Pancreas (tissue), 10 donors: Measurements from ENCODE around the gene JAM2. TPM values are rescaled to one million over a fixed set of nuclear protein-coding genes. Genes with fewer than 3 reads are reported as not detected.
"Not testable (repeated sequence)": the region's sequence is repeated elsewhere in the genome, so short reads cannot be mapped to it uniquely, and the experiment has no call there.

Experiments
- ATAC-seq, 4 donors: fragments of 200-7000 bp; cut with Tn5 transposase; one replicate each; pipeline versions ENCODE4 v1.8.0 to v1.9.1; 2020; ENCODE audit warnings: mild to moderate bottlenecking in 4 of 4, moderate library complexity in 4 of 4
- DNase-seq, 6 donors: peaks; one replicate each; pipeline ENCODE4 v3.0.0-alpha.2; 2020
- FAIRE-seq: peaks from 2 replicates; lab custom pipeline; 2012; peaks lifted over from hg19 to GRCh38; lab: Jason Lieb, UNC
- H3K27ac ChIP-seq, 4 donors: fragments of 200-600 bp; sonication (generic); 1 replicate in 3 of 4; 2 replicates in 1 of 4; pipeline versions ENCODE4 v1.5.0 to v1.8.0; 2020
- H3K27me3 ChIP-seq, 4 donors: fragments of 200-600 bp; one replicate each; pipeline ENCODE4 v1.8.0; 2021
- H3K36me3 ChIP-seq, 3 donors: fragments of 200-600 bp; sonication (generic) in 1 of 3; one replicate each; pipeline versions ENCODE4 v1.5.0 to v1.8.0; 2020 to 2021
- H3K4me1 ChIP-seq, 3 donors: fragments of 200-600 bp; one replicate each; pipeline ENCODE4 v1.8.0; 2021
- H3K4me3 ChIP-seq, 4 donors: fragments of 200-600 bp; sonication (generic) in 2 of 4; one replicate each; pipeline versions ENCODE4 v1.5.0 to v1.8.0; 2020 to 2021
- H3K9me3 ChIP-seq, 4 donors: fragments of 200-600 bp; one replicate each; pipeline ENCODE4 v1.8.0; 2021
- WGBS, 2 donors: extraction: QIAGEN DNeasy Blood & Tissue Kit; methylation state at CpG; one replicate each; pipeline ENCODE4 v1.1.7; 2013; 5-methylcytosine and 5-hydroxymethylcytosine counted together
- intact Hi-C, 3 donors: fragments of 100-400 bp; cut with DNase I; formaldehyde crosslinking; loops; one replicate each; pipeline versions ENCODE4 v1.11.1 to v1.14.2; 2022
- polyA plus RNA-seq, 2 donors: library from polyadenylated mRNA; stranded (reverse); fragments of 200-250 nt; gene quantifications; one replicate each; pipeline ENCODE4 v1.2.3, GENCODE V29; 2013
- total RNA-seq, 6 donors: library from RNA; stranded (reverse); fragmentation: NEBNext Ultra II Directional in 4 of 6; extraction: Animal tissue kit (Norgen Biotek cat#: 25700) in 4 of 6; gene quantifications; one replicate each; pipeline versions ENCODE4 v1.2.1 to v1.2.4, GENCODE V29; 2021 to 2023
- TF ChIP-seq, protein P1 (sequence below), 4 donors: fragments of 200-600 bp; sonication (generic) in 3 of 4; IDR thresholded peaks; one replicate each; pipeline versions ENCODE4 v1.5.0 to v1.8.0; 2021; ENCODE audit warnings: antibody characterized with exemption in 4 of 4
- donor health status: healthy with polysubstance abuse.
- donor health status: DM: no; HTN: no; CAD: no; lungs with moderate emphysema.
- donor health status: DM: no; HTN: no; CAD: no.
- donor health status: control.
- donor health status: control.
- donor health status: Bipolar disorder and iron deficiency.
- donor health status: DM: yes; HTN: yes; CAD: no.
- donor health status: DM: no; HTN: no; CAD: no.
- donor health status: DM: no; HTN: no; CAD: no.
- donor health status: DM: yes; HTN: yes; CAD: no.

Gene JAM2
- total and polyA plus RNA-seq, 8 donors = 1.4 to 8.5 (median 2.7) TPM

DNA sequence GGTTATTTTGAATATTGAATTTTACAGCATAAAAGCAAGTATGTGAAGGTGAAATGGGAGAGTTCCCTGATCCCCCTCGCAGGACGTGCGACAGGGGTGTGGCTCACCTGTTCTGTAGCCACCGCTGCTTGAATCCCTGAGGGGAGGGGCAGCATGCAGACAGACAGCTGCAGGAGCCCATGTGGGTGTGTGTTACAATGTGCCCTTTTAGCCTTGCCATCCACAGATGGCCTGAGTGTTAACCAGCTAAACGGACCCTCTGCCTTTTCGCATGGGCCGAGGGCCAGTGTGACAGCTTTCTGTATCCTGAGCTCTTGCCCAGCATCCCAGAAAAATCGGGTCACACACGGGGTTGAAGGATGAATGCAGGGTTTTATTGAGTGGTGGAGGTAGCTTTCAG is 43.3 kb downstream of the JAM2 start:
- no peak for FAIRE-seq
- ATAC-seq = no peak
- Histone ChIP-seq H3K9me3 (no peaks in the 10 kb centered on the region), H3K27ac (no peak overlapping the region), H3K4me1 (no peaks in the 10 kb centered on the region), H3K36me3 (no peaks in the 10 kb centered on the region), H3K4me3 (no peak overlapping the region), H3K27me3 (no peaks in the 10 kb centered on the region)
- intact Hi-C loops = no loop called here
- TF ChIP-seq, protein P1, sequence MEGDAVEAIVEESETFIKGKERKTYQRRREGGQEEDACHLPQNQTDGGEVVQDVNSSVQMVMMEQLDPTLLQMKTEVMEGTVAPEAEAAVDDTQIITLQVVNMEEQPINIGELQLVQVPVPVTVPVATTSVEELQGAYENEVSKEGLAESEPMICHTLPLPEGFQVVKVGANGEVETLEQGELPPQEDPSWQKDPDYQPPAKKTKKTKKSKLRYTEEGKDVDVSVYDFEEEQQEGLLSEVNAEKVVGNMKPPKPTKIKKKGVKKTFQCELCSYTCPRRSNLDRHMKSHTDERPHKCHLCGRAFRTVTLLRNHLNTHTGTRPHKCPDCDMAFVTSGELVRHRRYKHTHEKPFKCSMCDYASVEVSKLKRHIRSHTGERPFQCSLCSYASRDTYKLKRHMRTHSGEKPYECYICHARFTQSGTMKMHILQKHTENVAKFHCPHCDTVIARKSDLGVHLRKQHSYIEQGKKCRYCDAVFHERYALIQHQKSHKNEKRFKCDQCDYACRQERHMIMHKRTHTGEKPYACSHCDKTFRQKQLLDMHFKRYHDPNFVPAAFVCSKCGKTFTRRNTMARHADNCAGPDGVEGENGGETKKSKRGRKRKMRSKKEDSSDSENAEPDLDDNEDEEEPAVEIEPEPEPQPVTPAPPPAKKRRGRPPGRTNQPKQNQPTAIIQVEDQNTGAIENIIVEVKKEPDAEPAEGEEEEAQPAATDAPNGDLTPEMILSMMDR (IDR thresholded peaks at IDR 0.05) = no peak
- WGBS, 2 donors = 35 to 38% methylated on average over 9 of the region's 9 CpGs
- DNase-seq = no peak

DNA sequence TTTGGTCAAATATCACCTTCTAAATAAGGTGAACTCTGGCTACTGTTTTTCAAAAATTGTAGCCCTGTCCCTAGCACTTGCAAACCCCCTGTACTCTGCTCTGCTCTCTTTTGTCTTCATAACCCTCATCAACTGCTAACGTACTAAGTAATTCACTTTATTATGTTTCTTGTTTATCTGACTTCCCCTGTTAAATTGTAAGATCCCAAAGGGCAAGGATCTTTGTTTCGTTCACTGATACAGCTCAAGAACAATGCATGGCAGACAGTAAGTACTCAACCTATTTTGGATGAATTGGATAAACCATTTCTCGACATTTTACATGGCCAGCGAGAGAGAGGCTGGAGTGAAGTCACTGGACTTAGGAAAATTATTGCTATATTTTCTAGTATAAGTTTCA is 48.7 kb downstream of the JAM2 start:
- TF ChIP-seq, protein P1 (IDR thresholded peaks at IDR 0.05) = no peak
- FAIRE-seq (no peak), DNase-seq (no peak), ATAC-seq (no peak)
- Histone ChIP-seq H3K27me3 (no peaks in the 10 kb centered on the region), H3K36me3 (no peaks in the 10 kb centered on the region), H3K4me3 (no peak overlapping the region), H3K4me1 (no peaks in the 10 kb centered on the region), H3K9me3 (no peaks in the 10 kb centered on the region), H3K27ac (no peak overlapping the region)
- WGBS, 2 donors = 80% methylated on average over 4 of the region's 4 CpGs
- intact Hi-C loops = no loop called here

DNA sequence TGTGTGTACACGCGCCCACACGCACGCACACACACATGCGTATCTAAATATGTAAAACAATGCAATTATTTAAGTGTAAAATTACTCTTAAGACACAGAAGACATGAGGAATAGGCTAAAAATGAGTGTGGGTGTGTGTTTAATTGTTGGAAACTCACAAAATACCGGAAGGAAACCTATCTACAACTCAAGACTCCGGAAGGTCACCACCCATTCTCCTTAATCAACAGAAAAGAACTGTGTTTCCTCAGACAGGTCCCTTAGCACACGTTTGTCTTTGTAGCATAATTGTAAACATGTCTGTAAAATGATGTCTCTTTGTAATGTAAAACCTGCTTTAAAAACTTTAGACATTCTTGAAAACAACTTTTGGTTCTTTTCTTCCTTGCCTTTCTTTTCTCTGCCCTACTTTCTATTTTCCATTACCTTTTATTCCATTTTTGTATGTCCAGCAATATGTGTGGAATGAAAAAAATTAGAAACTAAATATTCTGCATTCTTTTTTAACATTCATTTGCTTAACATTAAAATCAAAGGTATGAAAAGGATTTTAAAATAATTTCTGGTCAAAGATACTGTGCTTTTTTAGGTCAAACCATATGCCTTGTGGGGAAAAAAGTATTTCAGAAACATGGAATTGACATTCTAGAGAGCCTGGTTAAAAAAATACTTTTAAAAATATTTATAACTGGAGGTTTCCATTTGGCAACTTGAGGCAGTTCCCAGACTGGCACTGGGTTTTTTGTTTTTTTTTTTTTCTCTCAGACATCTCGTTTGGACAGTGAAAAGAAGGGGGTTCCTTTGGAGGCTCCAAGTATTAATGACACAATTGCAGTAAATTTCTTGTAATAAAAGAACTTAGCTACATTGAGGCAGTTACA is 49.5 kb downstream of the JAM2 start:
- Histone ChIP-seq H3K27me3 (no peaks in the 10 kb centered on the region), H3K27ac (no peak overlapping the region), H3K9me3 (no peaks in the 10 kb centered on the region), H3K36me3 (no peaks in the 10 kb centered on the region), H3K4me1 (no peaks in the 10 kb centered on the region), H3K4me3 (no peak overlapping the region)
- ATAC-seq (no peak), DNase-seq (no peak), FAIRE-seq (no peak)
- intact Hi-C loops = no loop called here
- TF ChIP-seq, protein P1 (IDR thresholded peaks at IDR 0.05) = no peak
- WGBS, 2 donors = 69 to 78% methylated on average over 9 of the region's 9 CpGs

DNA sequence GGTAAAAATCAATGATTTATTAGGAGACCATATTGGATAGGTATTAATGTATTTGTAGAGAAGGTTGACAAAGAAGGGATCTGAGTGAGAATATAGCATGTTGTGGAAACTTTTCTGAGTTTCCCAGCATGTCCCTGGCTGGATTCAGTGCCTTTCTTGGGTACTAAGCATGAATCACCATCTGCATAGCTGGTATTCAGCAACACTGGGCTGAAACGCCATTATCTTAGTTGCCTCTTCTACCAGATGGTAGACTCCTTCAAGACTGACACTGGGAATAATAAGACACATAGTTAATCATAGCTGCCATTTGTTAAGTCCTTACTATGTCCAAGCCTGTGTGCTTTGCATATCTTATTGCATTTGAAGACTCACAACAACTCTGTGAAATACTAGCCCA is 50.2 kb downstream of the JAM2 start:
- no peak for FAIRE-seq
- H3K27me3 ChIP-seq = no peaks in the 10 kb centered on the region
- TF ChIP-seq, protein P1 (IDR thresholded peaks at IDR 0.05) = no peak
- intact Hi-C loops = no loop called here
- H3K9me3 ChIP-seq = no peaks in the 10 kb centered on the region
- ATAC-seq = no peak
- DNase-seq = no peak
- WGBS, 2 donors = 56 to 57% methylated on average over 1 of the region's 1 CpG
- H3K4me1 ChIP-seq = no peaks in the 10 kb centered on the region
- H3K36me3 ChIP-seq = no peaks in the 10 kb centered on the region
- H3K4me3 ChIP-seq = no peak overlapping the region
- H3K27ac ChIP-seq = no peak overlapping the region

DNA sequence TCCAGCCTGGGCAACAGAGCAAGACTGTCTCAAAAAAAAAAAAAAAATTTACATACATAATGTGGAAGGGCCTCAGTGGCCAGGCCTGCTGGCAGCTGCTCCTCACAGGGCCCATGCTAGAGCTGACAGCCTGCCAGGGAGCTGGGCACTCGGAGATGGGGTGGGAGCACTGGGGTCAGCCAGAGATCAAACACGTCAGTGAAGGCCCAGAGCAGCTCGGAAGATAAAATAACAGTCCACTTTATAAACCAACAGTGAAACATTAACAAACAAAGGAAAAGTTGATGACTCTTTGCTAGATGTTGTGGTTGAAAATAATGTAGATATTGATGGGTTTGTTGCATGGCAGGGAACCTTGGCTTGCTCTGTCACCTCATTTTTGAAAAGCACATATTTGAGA is 52.9 kb downstream of the JAM2 start:
- Histone ChIP-seq H3K36me3 (no peaks in the 10 kb centered on the region), H3K27ac (no peak overlapping the region), H3K4me1 (no peaks in the 10 kb centered on the region), H3K27me3 (no peaks in the 10 kb centered on the region), H3K4me3 (no peak overlapping the region), H3K9me3 (no peaks in the 10 kb centered on the region)
- intact Hi-C loops = no loop called here
- WGBS, 2 donors = 75 to 91% methylated on average over 3 of the region's 3 CpGs
- TF ChIP-seq, protein P1 (IDR thresholded peaks at IDR 0.05) = no peak
- no peak for DNase-seq
- no peak for FAIRE-seq
- no peak for ATAC-seq

DNA sequence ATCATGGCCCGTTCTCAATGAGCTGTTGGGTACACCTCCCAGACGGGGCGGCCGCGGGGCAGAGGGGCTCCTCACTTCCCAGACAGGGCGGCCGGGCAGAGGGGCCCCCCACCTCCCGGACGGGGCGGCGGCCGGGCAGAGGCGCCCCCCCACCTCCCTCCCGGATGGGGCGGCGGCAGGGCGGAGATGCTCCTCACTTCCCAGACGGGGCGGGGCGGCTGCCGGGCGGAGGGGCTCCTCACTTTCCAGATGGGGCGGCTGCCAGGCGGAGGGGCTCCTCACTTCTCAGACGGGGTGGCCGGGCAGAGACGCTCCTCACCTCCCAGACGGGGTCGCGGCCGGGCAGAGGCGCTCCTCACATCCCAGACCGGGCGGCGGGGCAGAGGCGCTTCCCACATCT is 56.4 kb downstream of the JAM2 start:
- intact Hi-C loops, ATAC-seq, H3K9me3 ChIP-seq, H3K27me3 ChIP-seq, H3K4me3 ChIP-seq, H3K36me3 ChIP-seq, FAIRE-seq, H3K27ac ChIP-seq, H3K4me1 ChIP-seq: not testable (repeated sequence)
- 93% methylated on average over 21 to 36 of the region's 36 CpGs for WGBS, 2 donors
- peak in 1 of 6 donors; percentile 69 for DNase-seq
